ENCODE results near the gene AP3S1. TPM values are rescaled to one million over a fixed set of nuclear protein-coding genes. Genes with fewer than 3 reads are reported as not detected.

The AP3S1 gene
- total RNA-seq, 2 experiments from 2014 or later = 102 to 107 TPM

DNA sequence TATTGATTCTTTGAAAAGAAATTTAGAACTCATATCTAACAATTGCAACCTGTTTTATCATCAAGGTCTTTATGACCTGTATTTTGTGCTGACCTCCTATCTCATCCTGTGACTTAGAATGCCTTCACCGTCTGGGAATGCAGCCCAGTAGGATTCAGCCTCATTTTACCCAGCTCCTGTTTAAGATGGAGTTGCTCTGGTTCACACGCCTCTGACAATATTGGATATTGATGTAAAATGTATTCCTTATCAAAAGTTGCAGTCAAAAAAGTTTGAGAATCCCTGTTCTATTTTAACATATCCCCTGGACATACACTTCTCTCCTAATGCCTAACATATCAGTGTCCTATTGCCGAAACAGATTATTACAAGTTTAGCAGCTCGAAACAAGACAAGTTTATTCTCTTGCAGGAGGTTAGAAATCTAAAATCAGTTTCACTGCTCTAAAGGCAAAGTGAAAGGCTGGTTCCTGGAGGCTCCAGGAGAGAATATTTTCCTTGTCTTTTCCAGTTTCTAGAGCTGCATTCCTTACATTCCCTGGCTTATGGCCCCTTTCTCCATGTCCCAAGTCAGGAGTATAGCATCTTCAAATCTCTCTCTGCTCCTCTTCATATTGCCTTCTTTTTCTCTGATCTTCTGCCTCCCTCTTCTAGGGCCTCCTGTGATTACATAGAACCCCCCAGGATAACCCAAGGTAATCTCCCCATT is 89.0 kb downstream of the AP3S1 start:
- no peak for DNase-seq
- no peaks in the 10 kb centered on the region for H3K36me3 Mint-ChIP-seq (ENCODE audit: low read depth)
- intact Hi-C loops (cut with micrococcal nuclease) = no loop called here
- H3K27ac Mint-ChIP-seq = no peak overlapping the region
- H3K4me1 Mint-ChIP-seq (ENCODE audit: low read depth) = no peaks in the 10 kb centered on the region
- no peak for ATAC-seq
- H3K9me3 Mint-ChIP-seq = no peaks in the 10 kb centered on the region
- H3K4me3 Mint-ChIP-seq = no peak overlapping the region
- no peaks in the 10 kb centered on the region for H3K27me3 Mint-ChIP-seq
- ChIA-PET POLR2A (no interaction called here), CTCF (no interaction called here)
- TF ChIP-seq, protein P1, sequence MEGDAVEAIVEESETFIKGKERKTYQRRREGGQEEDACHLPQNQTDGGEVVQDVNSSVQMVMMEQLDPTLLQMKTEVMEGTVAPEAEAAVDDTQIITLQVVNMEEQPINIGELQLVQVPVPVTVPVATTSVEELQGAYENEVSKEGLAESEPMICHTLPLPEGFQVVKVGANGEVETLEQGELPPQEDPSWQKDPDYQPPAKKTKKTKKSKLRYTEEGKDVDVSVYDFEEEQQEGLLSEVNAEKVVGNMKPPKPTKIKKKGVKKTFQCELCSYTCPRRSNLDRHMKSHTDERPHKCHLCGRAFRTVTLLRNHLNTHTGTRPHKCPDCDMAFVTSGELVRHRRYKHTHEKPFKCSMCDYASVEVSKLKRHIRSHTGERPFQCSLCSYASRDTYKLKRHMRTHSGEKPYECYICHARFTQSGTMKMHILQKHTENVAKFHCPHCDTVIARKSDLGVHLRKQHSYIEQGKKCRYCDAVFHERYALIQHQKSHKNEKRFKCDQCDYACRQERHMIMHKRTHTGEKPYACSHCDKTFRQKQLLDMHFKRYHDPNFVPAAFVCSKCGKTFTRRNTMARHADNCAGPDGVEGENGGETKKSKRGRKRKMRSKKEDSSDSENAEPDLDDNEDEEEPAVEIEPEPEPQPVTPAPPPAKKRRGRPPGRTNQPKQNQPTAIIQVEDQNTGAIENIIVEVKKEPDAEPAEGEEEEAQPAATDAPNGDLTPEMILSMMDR (IDR thresholded peaks at IDR 0.05) = no peak

DNA sequence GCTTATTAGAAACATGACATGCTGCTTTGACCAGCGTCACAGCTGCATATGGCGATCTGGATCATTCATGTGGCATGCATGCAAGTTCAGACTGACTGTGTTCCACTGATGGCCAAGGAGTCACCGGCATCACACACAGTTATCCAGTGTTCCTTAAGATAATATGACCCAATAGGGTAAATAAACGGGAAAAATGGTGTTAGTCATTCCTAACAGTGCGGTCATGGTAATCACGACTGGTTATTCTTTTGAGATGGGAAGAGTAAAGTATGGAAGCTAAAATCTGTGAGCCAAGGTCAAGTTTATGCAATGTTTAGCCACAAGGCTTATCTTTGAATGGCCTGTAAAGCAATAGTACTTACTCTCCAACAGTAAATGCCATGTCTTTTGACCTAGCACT is 91.3 kb downstream of the AP3S1 start:
- CTCF ChIA-PET = no interaction called here

DNA sequence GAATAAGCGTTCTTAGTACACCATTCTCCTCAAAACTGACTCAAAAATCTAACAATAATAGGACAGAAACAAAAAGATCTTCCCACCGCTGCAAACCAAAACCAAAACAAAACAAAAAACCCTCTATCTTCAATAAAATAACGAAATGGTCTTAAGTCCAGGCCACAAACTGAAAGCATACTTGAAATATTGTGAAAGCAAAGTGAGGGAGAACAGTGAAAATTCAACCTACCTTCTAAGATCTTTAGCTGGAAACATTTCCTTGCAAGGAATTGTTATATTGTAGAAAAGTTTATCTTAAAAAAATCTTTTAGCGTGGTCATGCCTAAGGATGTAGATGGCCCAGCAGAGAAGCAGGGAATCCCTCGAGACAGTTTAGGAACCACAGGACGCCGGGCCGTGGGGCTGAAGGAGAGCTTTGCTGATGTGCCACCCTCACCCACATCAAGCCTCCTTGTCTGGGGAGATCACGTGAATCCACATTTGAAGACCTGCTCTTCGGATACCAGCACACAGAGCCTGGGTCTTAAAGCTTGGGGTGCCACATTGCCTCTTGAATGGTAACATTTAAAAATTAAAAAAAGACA is 92.7 kb downstream of the AP3S1 start:
- Mint-ChIP-seq H3K27ac (no peak overlapping the region), H3K36me3 (ENCODE audit: low read depth) (no peaks in the 10 kb centered on the region), H3K4me1 (ENCODE audit: low read depth) (no peaks in the 10 kb centered on the region), H3K4me3 (no peak overlapping the region), H3K27me3 (no peaks in the 10 kb centered on the region), H3K9me3 (no peaks in the 10 kb centered on the region)
- DNase-seq = no peak
- TF ChIP-seq, protein P1 (IDR thresholded peaks at IDR 0.05) = no peak
- ATAC-seq = no peak
- POLR2A ChIA-PET = no interaction called here
- CTCF ChIA-PET = no interaction called here
- intact Hi-C loops (cut with micrococcal nuclease) = no loop called here

More for the DNA sequence above, 91.3 kb downstream of the AP3S1 start:
- Mint-ChIP-seq H3K27ac (no peak overlapping the region), H3K4me3 (no peak overlapping the region), H3K4me1 (ENCODE audit: low read depth) (no peaks in the 10 kb centered on the region), H3K9me3 (no peaks in the 10 kb centered on the region), H3K27me3 (no peaks in the 10 kb centered on the region), H3K36me3 (ENCODE audit: low read depth) (no peaks in the 10 kb centered on the region)
- intact Hi-C loops (cut with micrococcal nuclease) = no loop called here
- DNase-seq (no peak), ATAC-seq (no peak)
- TF ChIP-seq, protein P1 (IDR thresholded peaks at IDR 0.05) = no peak
- POLR2A ChIA-PET = no interaction called here

DNA sequence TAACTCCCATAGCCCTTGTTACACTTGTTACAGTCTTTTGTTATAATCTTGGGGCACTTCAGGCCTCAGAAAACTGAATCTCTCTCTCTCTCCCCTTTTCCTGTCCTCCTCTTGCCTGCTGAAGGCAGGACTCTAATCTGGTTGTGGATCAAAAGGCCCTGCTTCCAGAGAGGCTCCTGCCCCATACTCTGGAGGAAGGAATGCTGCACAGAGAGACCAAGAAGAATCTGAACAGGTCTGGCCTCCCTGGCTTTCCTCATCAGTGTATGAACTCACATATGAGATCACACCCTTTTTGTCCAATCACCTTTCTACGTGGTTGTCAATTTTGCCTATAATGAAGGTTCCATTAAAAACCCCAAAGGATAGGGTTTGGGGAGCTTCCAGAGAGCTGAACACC is 94.3 kb downstream of the AP3S1 start:
- H3K27me3 Mint-ChIP-seq = peaks cover 1% of the 10 kb centered on the region
- TF ChIP-seq, protein P1 (IDR thresholded peaks at IDR 0.05) = no peak
- H3K9me3 Mint-ChIP-seq = no peaks in the 10 kb centered on the region
- no peaks in the 10 kb centered on the region for H3K36me3 Mint-ChIP-seq (ENCODE audit: low read depth)
- no peak for DNase-seq
- no peak overlapping the region for H3K27ac Mint-ChIP-seq
- no peak overlapping the region for H3K4me3 Mint-ChIP-seq
- ChIA-PET CTCF (no interaction called here), POLR2A (no interaction called here)
- intact Hi-C loops (cut with micrococcal nuclease) = no loop called here
- no peaks in the 10 kb centered on the region for H3K4me1 Mint-ChIP-seq (ENCODE audit: low read depth)
- ATAC-seq = no peak

DNA sequence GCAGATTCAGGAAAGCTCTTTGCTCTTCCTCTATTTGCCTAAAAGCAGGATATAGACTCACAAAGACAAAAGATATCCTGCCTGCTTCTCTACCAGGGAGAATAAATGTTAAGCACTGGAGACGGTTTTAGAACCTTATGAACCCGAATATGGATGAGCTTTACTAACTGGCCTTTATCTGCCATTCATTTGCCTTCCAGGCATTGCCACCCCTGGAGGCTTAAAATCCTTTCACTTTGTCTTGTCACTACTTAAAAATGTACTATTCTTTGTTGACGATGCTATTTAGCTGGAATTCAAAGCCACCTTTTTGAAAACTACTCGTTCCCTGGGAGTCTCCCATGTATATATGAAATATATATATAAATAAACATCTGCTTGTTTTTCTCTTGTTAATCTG is 97.3 kb downstream of the AP3S1 start:
- no peak for ATAC-seq
- POLR2A ChIA-PET = interaction anchor here (0.6 kb wide), 1 partner anchor 413 kb away, joined by 5 read pairs; no protein-coding TSS in a partner anchor
- Mint-ChIP-seq H3K27ac (no peak overlapping the region), H3K9me3 (peaks cover 2% of the 10 kb centered on the region), H3K36me3 (ENCODE audit: low read depth) (no peaks in the 10 kb centered on the region), H3K27me3 (peaks cover 6% of the 10 kb centered on the region), H3K4me1 (ENCODE audit: low read depth) (no peaks in the 10 kb centered on the region), H3K4me3 (no peak overlapping the region)
- intact Hi-C loops (cut with micrococcal nuclease) = no loop called here
- TF ChIP-seq, protein P1 (IDR thresholded peaks at IDR 0.05) = no peak
- CTCF ChIA-PET = no interaction called here
- DNase-seq = no peak
